MV-4-11 (cell line): ENCODE measurements around the gene BCAS3.
"Not testable (repeated sequence)": the region's sequence is repeated elsewhere in the genome, so short reads cannot be mapped to it uniquely, and the experiment has no call there.

Experiments
- DNase-seq: peaks from one replicate; lab custom pipeline; 2025; lab: John Stamatoyannopoulos, UW

The BCAS3 gene

GRCh38 chr17:61129267-61130254, 451.9 kb downstream of the BCAS3 start:
- no peak for DNase-seq

GRCh38 chr17:61130330-61130729, 452.7 kb downstream of the BCAS3 start:
- peak; percentile 69 for DNase-seq

- no peak for DNase-seq
Observed at GRCh38 chr17:61131585-61131984, 453.9 kb downstream of the BCAS3 start.

- DNase-seq = no peak
Observed at GRCh38 chr17:61132524-61132923, 454.9 kb downstream of the BCAS3 start.

- DNase-seq = no peak
Observed at GRCh38 chr17:61133853-61134252, 456.2 kb downstream of the BCAS3 start.

GRCh38 chr17:61134551-61135235, 457.0 kb downstream of the BCAS3 start:
- no peak for DNase-seq

GRCh38 chr17:61135782-61136181, 458.1 kb downstream of the BCAS3 start:
- no peak for DNase-seq

- no peak for DNase-seq
Observed at GRCh38 chr17:61136296-61136695, 458.6 kb downstream of the BCAS3 start.

GRCh38 chr17:61139219-61139618, 461.6 kb downstream of the BCAS3 start:
- DNase-seq = peak; percentile 98

- DNase-seq = no peak
Observed at GRCh38 chr17:61140081-61140786, 462.6 kb downstream of the BCAS3 start.

GRCh38 chr17:61143026-61143425, 465.4 kb downstream of the BCAS3 start:
- no peak for DNase-seq

GRCh38 chr17:61144137-61144536, 466.5 kb downstream of the BCAS3 start:
- no peak for DNase-seq

GRCh38 chr17:61144617-61145564, 467.2 kb downstream of the BCAS3 start:
- no peak for DNase-seq

GRCh38 chr17:61146833-61147232, 469.2 kb downstream of the BCAS3 start:
- not testable (repeated sequence) for DNase-seq

- no peak for DNase-seq
Observed at GRCh38 chr17:61149106-61149825, 471.6 kb downstream of the BCAS3 start.

- DNase-seq = no peak
Observed at GRCh38 chr17:61149862-61150362, 472.3 kb downstream of the BCAS3 start.

- peak; percentile 54 for DNase-seq
Observed at GRCh38 chr17:61150686-61151299, 473.1 kb downstream of the BCAS3 start.

GRCh38 chr17:61152898-61153297, 475.2 kb downstream of the BCAS3 start:
- no peak for DNase-seq

- DNase-seq = no peak
Observed at GRCh38 chr17:61155590-61156237, 478.1 kb downstream of the BCAS3 start.
